IPS-15b (cell line): ENCODE measurements around the gene TAF11L8.
"Not testable (repeated sequence)": the region's sequence is repeated elsewhere in the genome, so short reads cannot be mapped to it uniquely, and the experiment has no call there.

Experiments
- H3K27me3 ChIP-seq: one replicate; pipeline ENCODE4 v1.6.1; 2013; ENCODE audit warnings: low read length; ENCODE audit not compliant: control insufficient read depth, insufficient read depth
- H3K36me3 ChIP-seq: one replicate; pipeline ENCODE4 v1.6.1; 2013; ENCODE audit warnings: low read length; ENCODE audit not compliant: control insufficient read depth, insufficient read depth
- H3K4me1 ChIP-seq: one replicate; pipeline ENCODE4 v1.6.1; 2013; ENCODE audit warnings: mild to moderate bottlenecking, low read length; ENCODE audit not compliant: control insufficient read depth, insufficient read depth
- H3K4me3 ChIP-seq: one replicate; pipeline ENCODE4 v1.5.1; 2013; ENCODE audit warnings: low read depth, low read length
- H3K9ac ChIP-seq: one replicate; pipeline ENCODE4 v1.6.1; 2013; ENCODE audit warnings: low read depth, mild to moderate bottlenecking, low read length
- H3K9me3 ChIP-seq: one replicate; pipeline ENCODE4 v1.6.1; 2013; ENCODE audit warnings: mild to moderate bottlenecking, low read length; ENCODE audit not compliant: control insufficient read depth, insufficient read depth

TAF11L8 gene

DNA sequence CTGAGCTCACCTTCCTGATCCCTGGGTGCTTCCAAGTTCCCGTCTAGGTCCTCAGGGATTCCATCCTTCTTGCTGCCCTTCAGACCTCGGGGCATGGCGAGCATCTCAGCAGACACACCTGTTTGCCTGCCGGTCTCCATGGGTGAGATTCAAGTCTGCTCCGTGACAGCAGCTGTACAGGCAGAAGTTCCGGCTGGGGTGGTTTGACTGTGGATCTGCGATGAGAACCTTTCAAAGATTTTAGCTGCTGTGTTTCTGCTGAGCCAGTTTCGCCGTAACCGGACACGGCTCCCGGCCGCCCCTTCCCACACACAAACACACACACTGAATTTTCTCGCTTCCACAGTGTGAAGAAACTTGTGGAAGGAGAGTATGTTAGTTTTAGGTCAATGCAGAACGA is 3.5 kb upstream of the TAF11L8 start, which contains the start of gene TAF11L9:
TSS of gene TAF11L9 (minus strand) at position 140 of the 400 bp plus-strand sequence.
- H3K9ac ChIP-seq, H3K4me1 ChIP-seq, H3K36me3 ChIP-seq, H3K27me3 ChIP-seq, H3K9me3 ChIP-seq, H3K4me3 ChIP-seq: not testable (repeated sequence)

DNA sequence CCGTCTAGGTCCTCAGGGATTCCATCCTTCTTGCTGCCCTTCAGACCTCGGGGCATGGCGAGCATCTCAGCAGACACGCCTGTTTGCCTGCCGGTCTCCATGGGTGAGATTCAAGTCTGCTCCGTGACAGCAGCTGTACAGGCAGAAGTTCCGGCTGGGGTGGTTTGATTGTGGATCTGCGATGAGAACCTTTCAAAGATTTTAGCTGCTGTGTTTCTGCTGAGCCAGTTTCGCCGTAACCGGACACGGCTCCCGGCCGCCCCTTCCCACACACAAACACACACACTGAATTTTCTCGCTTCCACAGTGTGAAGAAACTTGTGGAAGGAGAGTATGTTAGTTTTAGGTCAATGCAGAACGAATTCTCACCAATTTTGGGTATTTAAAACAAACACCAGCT is 5.1 kb downstream of the TAF11L8 start, which contains the start of gene TAF11L7:
TSS of gene TAF11L7 (minus strand) at position 101 of the 400 bp plus-strand sequence.
- H3K9me3 ChIP-seq, H3K4me3 ChIP-seq, H3K4me1 ChIP-seq, H3K27me3 ChIP-seq, H3K9ac ChIP-seq, H3K36me3 ChIP-seq: not testable (repeated sequence)
